Prostate gland (tissue), 2 donors: Measurements from ENCODE around the gene AACS. TPM values are rescaled to one million over a fixed set of nuclear protein-coding genes. Genes with fewer than 3 reads are reported as not detected.

Source experiments
- DNase-seq: peaks from one replicate; pipeline ENCODE4 v3.0.0-alpha.2; 2019; ENCODE audit warnings: low spot score
- H3K27ac ChIP-seq, 2 donors: fragments of 200-600 bp; sonication (generic); 2 replicates each; pipeline ENCODE4 v1.5.1; 2017 to 2019
- H3K27me3 ChIP-seq: fragments of 200-600 bp; sonication (generic); replicated peaks from 2 replicates; pipeline ENCODE4 v1.5.1; 2019; ENCODE audit not compliant: insufficient read depth
- H3K36me3 ChIP-seq, 2 donors: fragments of 200-600 bp; sonication (generic); 1 replicate in 1 of 2; 2 replicates in 1 of 2; pipeline versions ENCODE4 v1.5.1 to v1.8.1; 2017 to 2019
- H3K4me1 ChIP-seq: fragments of 200-600 bp; sonication (generic); replicated peaks from 2 replicates; pipeline ENCODE4 v1.5.1; 2019
- H3K4me3 ChIP-seq, 2 donors: fragments of 200-600 bp; sonication (generic); 2 replicates each; pipeline ENCODE4 v1.5.1; 2017 to 2019
- H3K9me3 ChIP-seq: fragments of 200-600 bp; sonication (generic); 2 replicates; pipeline ENCODE4 v1.5.1; 2017
- CTCF ChIP-seq, 4 experiments: fragments of 200-600 bp in 2 of 4; fragments of 450-650 bp in 2 of 4; sonication (generic) in 2 of 4; IDR thresholded peaks; 1 replicate in 3 of 4; 2 replicates in 1 of 4; pipeline ENCODE4 v1.5.1; 2016 to 2019; ENCODE audit warnings: antibody characterized with exemption in 4 of 4, mild to moderate bottlenecking in 2 of 4, moderate library complexity in 2 of 4
- POLR2A ChIP-seq: fragments of 450-650 bp; IDR thresholded peaks from one replicate; pipeline ENCODE4 v1.6.1; 2016; ENCODE audit warnings: antibody characterized with exemption, mild to moderate bottlenecking
- POLR2AphosphoS5 ChIP-seq: sonication (generic); formaldehyde crosslinking; IDR thresholded peaks from one replicate; pipeline ENCODE4 v1.6.1; 2017; ENCODE audit warnings: antibody characterized with exemption
- WGBS: methylation state at CpG from one replicate; pipeline ENCODE4 v1.1.5; 2018; 5-methylcytosine and 5-hydroxymethylcytosine counted together
- intact Hi-C: fragments of 100-400 bp; cut with DNase I; formaldehyde crosslinking; loops from one replicate; pipeline ENCODE4 v1.14.2; 2022
- total RNA-seq, 2 donors: library from RNA; depleted of rRNA; stranded (reverse); fragments of >200 nt; gene quantifications; one replicate each; pipeline ENCODE4 v1.1.0, GENCODE V29; 2016

Gene AACS
- total RNA-seq, 2 donors from 2014 or later, result 20.4 to 21.0 TPM

DNA sequence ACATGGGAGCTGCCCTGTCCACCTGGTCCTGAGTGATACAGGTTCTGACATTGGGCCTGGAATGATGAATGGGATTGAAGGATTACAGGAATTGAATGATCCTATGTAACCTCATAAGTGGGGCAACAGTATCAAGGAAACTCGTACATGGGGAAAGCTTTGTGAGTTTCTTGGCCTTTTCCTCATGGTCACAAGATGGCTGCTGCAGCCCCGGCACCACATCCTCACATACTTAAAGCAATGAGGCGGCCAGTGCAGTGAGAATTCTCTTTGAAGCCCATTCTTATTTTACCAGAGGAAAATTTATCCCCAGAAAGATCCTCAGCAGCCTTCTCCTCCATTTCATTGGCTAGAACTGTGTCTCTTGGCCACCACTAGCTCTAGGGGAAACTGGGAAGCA is 91.9 kb downstream of the AACS start:
- 84% methylated on average over 3 of the region's 3 CpGs for WGBS
- intact Hi-C loops, result no loop called here
- no peak for TF ChIP-seq CTCF (IDR thresholded peaks at IDR 0.05)
- no peak for TF ChIP-seq POLR2A
- TF ChIP-seq POLR2AphosphoS5, result no peak

DNA sequence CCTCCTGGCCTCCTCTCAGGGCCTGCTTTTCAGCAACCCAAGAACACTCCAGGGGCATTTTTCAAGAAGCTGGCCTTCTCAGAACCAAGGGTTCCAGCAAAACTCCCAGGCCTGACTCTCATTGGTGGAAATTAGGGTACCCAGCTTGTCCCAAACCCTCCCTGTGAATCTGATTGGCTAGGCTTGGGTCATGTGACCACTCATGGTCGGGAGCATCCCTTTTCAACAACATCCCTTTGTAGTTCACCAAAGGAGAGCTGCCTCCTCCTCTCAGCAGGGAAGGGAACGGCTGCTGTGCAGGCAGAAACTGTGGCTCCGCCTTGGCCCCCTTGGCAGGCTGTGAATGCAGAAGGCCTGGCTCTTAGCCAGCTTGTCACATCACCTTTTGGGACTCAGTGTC is 94.5 kb downstream of the AACS start:
- Histone ChIP-seq H3K9me3 (no peaks in the 10 kb centered on the region), H3K27ac (no peak overlapping the region), H3K4me3 (no peak overlapping the region), H3K27me3 (no peaks in the 10 kb centered on the region), H3K36me3 (no peaks in the 10 kb centered on the region), H3K4me1 (no peaks in the 10 kb centered on the region)
- DNase-seq, result no peak
- 48% methylated on average over 3 of the region's 3 CpGs for WGBS
- intact Hi-C loops, result no loop called here
- TF ChIP-seq POLR2AphosphoS5 (no peak), POLR2A (no peak), CTCF (IDR thresholded peaks at IDR 0.05) (no peak)

More for the DNA sequence above, 91.9 kb downstream of the AACS start:
- Histone ChIP-seq H3K4me3 (no peak overlapping the region), H3K4me1 (no peaks in the 10 kb centered on the region), H3K27me3 (no peaks in the 10 kb centered on the region), H3K27ac (no peak overlapping the region), H3K9me3 (no peaks in the 10 kb centered on the region), H3K36me3 (no peaks in the 10 kb centered on the region)
- DNase-seq, result no peak

DNA sequence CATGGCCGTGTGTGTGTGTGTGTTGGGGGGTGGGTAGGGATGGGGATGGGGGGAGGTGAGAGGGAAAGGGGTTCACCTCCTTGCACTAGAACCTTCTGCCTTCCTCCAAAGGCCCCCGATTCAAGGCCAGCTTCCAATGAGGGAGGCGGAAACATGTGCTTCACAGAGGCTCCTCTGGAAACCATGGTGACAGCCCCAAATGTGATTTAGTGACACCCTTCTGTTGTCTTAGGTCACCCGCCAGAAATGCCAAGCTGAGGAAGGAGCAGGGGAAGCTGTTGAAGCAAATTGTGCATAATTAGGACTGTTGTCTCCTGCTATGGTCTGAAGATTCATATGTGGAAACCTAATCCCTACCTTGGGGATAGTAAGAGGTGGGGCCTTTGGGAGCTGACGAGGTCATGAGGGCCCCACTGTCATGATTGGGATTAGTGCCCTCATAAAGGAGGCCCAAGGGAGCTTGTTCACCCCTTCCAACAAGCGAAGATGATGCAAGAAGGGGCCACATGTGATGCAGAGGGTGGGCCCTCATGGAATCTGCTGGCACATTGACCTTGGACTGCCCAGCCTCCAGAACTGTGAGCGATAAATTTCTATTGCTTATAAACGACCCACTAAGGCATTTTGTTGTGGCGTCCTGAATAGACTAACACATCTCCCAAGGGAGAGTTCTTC is 95.2 kb downstream of the AACS start:
- DNase-seq, result no peak
- intact Hi-C loops, result no loop called here
- Histone ChIP-seq H3K9me3 (no peaks in the 10 kb centered on the region), H3K27ac (no peak overlapping the region), H3K4me3 (no peak overlapping the region), H3K4me1 (no peaks in the 10 kb centered on the region), H3K27me3 (no peaks in the 10 kb centered on the region), H3K36me3 (no peaks in the 10 kb centered on the region)
- TF ChIP-seq POLR2AphosphoS5, result no peak
- TF ChIP-seq POLR2A, result no peak
- TF ChIP-seq CTCF (IDR thresholded peaks at IDR 0.05), result no peak
- whole genome bisulfite sequencing, result 81% methylated on average over 9 of the region's 9 CpGs

DNA sequence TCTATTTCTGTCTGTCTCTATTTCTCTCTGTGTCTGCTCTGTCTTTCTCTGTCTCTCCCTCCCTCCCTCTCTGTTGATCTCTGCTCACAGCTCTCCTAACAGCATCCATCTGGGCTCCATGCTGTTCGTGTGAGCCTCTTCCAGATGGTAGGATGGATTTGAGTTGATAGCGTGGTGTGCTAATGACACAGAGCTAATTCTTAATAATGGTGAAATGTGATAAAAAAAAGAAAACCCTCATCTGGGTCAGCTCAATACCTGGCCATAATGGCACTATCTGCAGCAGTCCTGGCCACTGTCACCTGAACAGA is 96.4 kb downstream of the AACS start:
- Histone ChIP-seq H3K27ac (no peak overlapping the region), H3K36me3 (no peaks in the 10 kb centered on the region), H3K9me3 (no peaks in the 10 kb centered on the region), H3K4me3 (no peak overlapping the region), H3K4me1 (no peaks in the 10 kb centered on the region), H3K27me3 (no peaks in the 10 kb centered on the region)
- no peak for TF ChIP-seq POLR2A
- TF ChIP-seq POLR2AphosphoS5, result no peak
- TF ChIP-seq CTCF (IDR thresholded peaks at IDR 0.05), result no peak
- no peak for DNase-seq
- intact Hi-C loops, result no loop called here
- 58% methylated on average over 2 of the region's 2 CpGs for WGBS

DNA sequence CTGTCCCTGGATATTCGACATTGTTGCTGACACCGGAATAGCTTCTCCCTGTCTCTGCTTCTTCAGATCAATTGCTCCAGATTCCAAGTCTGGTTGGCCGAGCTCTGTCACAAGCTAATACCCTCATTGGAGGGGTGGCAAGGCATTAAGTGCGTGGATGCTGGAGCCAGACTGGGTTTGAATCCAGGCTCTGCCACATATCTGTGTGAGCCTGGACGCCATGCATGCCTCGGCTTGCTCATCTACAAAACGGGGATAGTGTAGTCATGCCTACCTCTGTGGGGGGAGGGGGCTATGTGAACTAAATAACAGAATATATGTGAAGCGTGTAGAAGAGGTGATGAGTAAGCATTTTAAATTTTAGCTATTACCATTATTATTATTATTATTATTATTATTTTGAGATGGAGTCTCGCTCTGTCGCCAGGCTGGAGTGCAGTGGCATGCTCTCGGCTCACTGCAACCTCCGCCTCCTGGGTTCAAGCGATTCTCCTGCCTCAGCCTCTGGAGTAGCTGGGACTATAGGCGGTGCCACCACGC is 97.3 kb downstream of the AACS start:
- Histone ChIP-seq H3K36me3 (no peaks in the 10 kb centered on the region), H3K4me1 (no peaks in the 10 kb centered on the region), H3K27ac (no peak overlapping the region), H3K9me3 (no peaks in the 10 kb centered on the region), H3K4me3 (no peak overlapping the region), H3K27me3 (no peaks in the 10 kb centered on the region)
- no peak for DNase-seq
- intact Hi-C loops, result no loop called here
- TF ChIP-seq POLR2AphosphoS5, result no peak
- no peak for TF ChIP-seq CTCF (IDR thresholded peaks at IDR 0.05)
- TF ChIP-seq POLR2A, result no peak
- WGBS, result 88% methylated on average over 15 of the region's 15 CpGs
